Stimulated activated CD8-positive, alpha-beta memory T cell treated with anti-CD3 and anti-CD28 coated beads, Interleukin-7, amount 100 ng/mL, for 24 hours (primary cell): ENCODE measurements around the gene C22orf23.

ENCODE experiments used
- DNase-seq: peaks from one replicate; pipeline ENCODE4 v3.0.0-alpha.2; 2020; ENCODE audit warnings: low read depth

The C22orf23 gene

GRCh38 chr22:37925330-37925729, 28.1 kb downstream of the C22orf23 start:
- no peak for DNase-seq

- DNase-seq = no peak
These were observed 28.9 kb downstream of the C22orf23 start for GRCh38 chr22:37924386-37925065.

GRCh38 chr22:37923927-37924326, 29.5 kb downstream of the C22orf23 start:
- DNase-seq = no peak

- no peak for DNase-seq
These were observed 31.2 kb downstream of the C22orf23 start for GRCh38 chr22:37922191-37922590.

- no peak for DNase-seq
These were observed 33.3 kb downstream of the C22orf23 start for GRCh38 chr22:37920126-37920525.

GRCh38 chr22:37918580-37919270, 34.7 kb downstream of the C22orf23 start:
- DNase-seq = no peak

GRCh38 chr22:37917874-37918548, 35.4 kb downstream of the C22orf23 start:
- DNase-seq = no peak

- DNase-seq = no peak
These were observed 37.1 kb downstream of the C22orf23 start for GRCh38 chr22:37916311-37916710.

- no peak for DNase-seq
These were observed 40.1 kb downstream of the C22orf23 start for GRCh38 chr22:37913233-37913721.

- DNase-seq = no peak
These were observed 41.2 kb downstream of the C22orf23 start for GRCh38 chr22:37912171-37912570.

- no peak for DNase-seq
These were observed 41.7 kb downstream of the C22orf23 start for GRCh38 chr22:37911697-37912096.

GRCh38 chr22:37910890-37911672, 42.3 kb downstream of the C22orf23 start:
- no peak for DNase-seq

- no peak for DNase-seq
These were observed 43.6 kb downstream of the C22orf23 start for GRCh38 chr22:37909766-37910165.

- no peak for DNase-seq
These were observed 46.1 kb downstream of the C22orf23 start for GRCh38 chr22:37907036-37907954.

GRCh38 chr22:37906364-37907008, 46.9 kb downstream of the C22orf23 start:
- no peak for DNase-seq

GRCh38 chr22:37905534-37906363, 47.7 kb downstream of the C22orf23 start, which contains the start of gene MICALL1:
Gene MICALL1 (plus strand): TSS chr22:37906297. CDS start chr22:37906423, 126 bp downstream.
- DNase-seq = no peak

- no peak for DNase-seq
These were observed 48.5 kb downstream of the C22orf23 start for GRCh38 chr22:37904572-37905533.

- DNase-seq = no peak
These were observed 54.8 kb downstream of the C22orf23 start for GRCh38 chr22:37898441-37899181.
